Upper lobe of right lung (tissue), 1 donor: Measurements from ENCODE around the gene PDE4A. TPM values are rescaled to one million over a fixed set of nuclear protein-coding genes. Genes with fewer than 3 reads are reported as not detected.
"Not testable (repeated sequence)": the region's sequence is repeated elsewhere in the genome, so short reads cannot be mapped to it uniquely, and the experiment has no call there.

ENCODE experiments used
- ATAC-seq: fragments of 200-7000 bp; cut with Tn5 transposase; one replicate; pipeline ENCODE4 v1.9.1; 2020; ENCODE audit warnings: mild to moderate bottlenecking, moderate library complexity
- DNase-seq: peaks from one replicate; pipeline ENCODE4 v3.0.0-alpha.2; 2020
- H3K27ac ChIP-seq: fragments of 200-600 bp; one replicate; pipeline ENCODE4 v1.8.0; 2022
- H3K27me3 ChIP-seq: fragments of 200-600 bp; one replicate; pipeline ENCODE4 v1.8.0; 2022; ENCODE audit warnings: mild to moderate bottlenecking
- H3K36me3 ChIP-seq: fragments of 200-600 bp; one replicate; pipeline ENCODE4 v1.8.0; 2022
- H3K4me1 ChIP-seq: fragments of 200-600 bp; one replicate; pipeline ENCODE4 v1.8.0; 2022
- H3K4me3 ChIP-seq: fragments of 200-600 bp; one replicate; pipeline ENCODE4 v1.8.0; 2022; ENCODE audit warnings: mild to moderate bottlenecking
- H3K9me3 ChIP-seq: fragments of 200-600 bp; one replicate; pipeline ENCODE4 v1.8.0; 2022
- intact Hi-C: fragments of 100-400 bp; cut with DNase I; formaldehyde crosslinking; loops from one replicate; pipeline ENCODE4 v1.11.0; 2022
- total RNA-seq: library from RNA; stranded (reverse); fragmentation: NEBNext Ultra II Directional; extraction: Animal tissue kit (Norgen Biotek cat#: 25700); gene quantifications from one replicate; pipeline ENCODE4 v1.2.1, GENCODE V29; 2021
- TF ChIP-seq, protein P1 (sequence below): fragments of 200-600 bp; IDR thresholded peaks from one replicate; pipeline ENCODE4 v1.8.0; 2022; ENCODE audit warnings: antibody characterized with exemption
- donor health status: DM: no; HTN: yes; CAD: no; lungs with severe emphysema.

The PDE4A gene
- total RNA-seq, 1 donor from 2014 or later, result 35.5 TPM

DNA sequence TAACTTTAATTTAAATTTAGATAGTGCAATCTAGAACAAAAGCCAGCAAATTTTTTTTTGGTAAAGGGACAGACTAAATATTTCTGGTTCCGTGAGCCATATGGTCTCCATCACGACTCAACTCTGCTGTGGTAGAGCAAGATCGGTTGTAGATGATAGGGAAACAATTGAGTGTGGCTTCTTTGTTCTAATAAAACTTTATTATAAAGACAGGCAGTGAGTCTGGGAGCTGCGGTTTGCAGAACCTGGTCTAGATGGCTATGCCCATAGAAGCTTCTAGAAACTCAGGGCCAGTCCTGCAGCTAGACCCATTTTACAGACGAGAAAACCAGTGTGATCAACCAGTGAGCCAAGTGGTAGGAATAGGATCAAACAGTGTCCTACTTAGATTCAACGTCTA is 28.2 kb upstream of the PDE4A start:
- ATAC-seq, result no peak
- Histone ChIP-seq H3K36me3 (peaks cover 51% of the 10 kb centered on the region), H3K4me1 (no peaks in the 10 kb centered on the region), H3K27ac (no peak overlapping the region), H3K9me3 (no peaks in the 10 kb centered on the region), H3K4me3 (no peak overlapping the region), H3K27me3 (no peaks in the 10 kb centered on the region)
- no peak for DNase-seq
- intact Hi-C loops, result no loop called here
- TF ChIP-seq, protein P1, sequence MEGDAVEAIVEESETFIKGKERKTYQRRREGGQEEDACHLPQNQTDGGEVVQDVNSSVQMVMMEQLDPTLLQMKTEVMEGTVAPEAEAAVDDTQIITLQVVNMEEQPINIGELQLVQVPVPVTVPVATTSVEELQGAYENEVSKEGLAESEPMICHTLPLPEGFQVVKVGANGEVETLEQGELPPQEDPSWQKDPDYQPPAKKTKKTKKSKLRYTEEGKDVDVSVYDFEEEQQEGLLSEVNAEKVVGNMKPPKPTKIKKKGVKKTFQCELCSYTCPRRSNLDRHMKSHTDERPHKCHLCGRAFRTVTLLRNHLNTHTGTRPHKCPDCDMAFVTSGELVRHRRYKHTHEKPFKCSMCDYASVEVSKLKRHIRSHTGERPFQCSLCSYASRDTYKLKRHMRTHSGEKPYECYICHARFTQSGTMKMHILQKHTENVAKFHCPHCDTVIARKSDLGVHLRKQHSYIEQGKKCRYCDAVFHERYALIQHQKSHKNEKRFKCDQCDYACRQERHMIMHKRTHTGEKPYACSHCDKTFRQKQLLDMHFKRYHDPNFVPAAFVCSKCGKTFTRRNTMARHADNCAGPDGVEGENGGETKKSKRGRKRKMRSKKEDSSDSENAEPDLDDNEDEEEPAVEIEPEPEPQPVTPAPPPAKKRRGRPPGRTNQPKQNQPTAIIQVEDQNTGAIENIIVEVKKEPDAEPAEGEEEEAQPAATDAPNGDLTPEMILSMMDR, result no peak

DNA sequence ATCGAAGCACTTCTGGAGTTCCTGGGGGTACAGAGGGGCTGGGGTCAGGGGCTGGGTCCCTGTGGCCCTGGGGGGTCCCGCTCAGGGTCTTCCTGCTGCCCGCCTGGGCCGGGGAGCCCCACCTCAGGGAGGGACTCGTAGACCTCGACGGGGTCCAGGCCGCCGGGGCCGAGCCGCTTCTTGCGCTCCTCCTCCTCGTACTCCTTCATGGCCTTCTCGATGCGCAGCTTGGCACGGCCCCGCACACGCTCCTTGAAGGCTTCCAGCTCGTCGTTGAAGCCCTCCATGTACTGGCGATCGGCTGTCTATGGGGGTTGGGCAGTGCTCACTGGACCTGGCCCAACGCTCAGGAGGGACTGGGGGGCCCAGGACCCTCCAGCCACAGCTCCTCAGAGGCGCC is 27.2 kb upstream of the PDE4A start:
- no peak for DNase-seq
- H3K9me3 ChIP-seq, result no peaks in the 10 kb centered on the region
- no peaks in the 10 kb centered on the region for H3K27me3 ChIP-seq
- no peak for ATAC-seq
- no peak overlapping the region for H3K27ac ChIP-seq
- H3K36me3 ChIP-seq, result peaks cover 56% of the 10 kb centered on the region
- TF ChIP-seq, protein P1, result no peak
- intact Hi-C loops, result no loop called here
- no peaks in the 10 kb centered on the region for H3K4me1 ChIP-seq
- H3K4me3 ChIP-seq, result no peak overlapping the region

DNA sequence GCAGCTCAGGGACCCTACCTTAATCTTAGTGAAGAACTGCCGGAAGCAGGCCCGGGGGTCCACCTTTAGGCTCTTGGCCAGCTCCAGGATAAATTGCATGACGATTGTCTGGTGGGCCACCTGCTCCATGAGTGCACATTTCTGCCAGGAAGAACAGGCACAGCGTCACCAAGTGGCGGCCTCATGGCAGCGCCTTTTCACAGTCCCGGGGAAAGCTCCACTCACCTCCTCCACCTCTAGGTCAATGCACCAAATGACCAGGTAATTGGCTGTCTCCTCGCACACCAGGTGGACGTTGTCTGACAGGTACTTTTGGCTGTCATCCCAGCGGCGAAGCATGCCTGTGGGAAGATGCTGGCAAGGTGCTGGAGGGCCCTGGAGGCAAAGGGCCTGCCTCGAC is 25.3 kb upstream of the PDE4A start:
- no peaks in the 10 kb centered on the region for H3K9me3 ChIP-seq
- no peak for ATAC-seq
- TF ChIP-seq, protein P1, result no peak
- no peaks in the 10 kb centered on the region for H3K4me1 ChIP-seq
- H3K27me3 ChIP-seq, result no peaks in the 10 kb centered on the region
- intact Hi-C loops, result no loop called here
- DNase-seq, result no peak
- no peak overlapping the region for H3K4me3 ChIP-seq
- H3K36me3 ChIP-seq, result peaks cover 66% of the 10 kb centered on the region
- H3K27ac ChIP-seq, result no peak overlapping the region

DNA sequence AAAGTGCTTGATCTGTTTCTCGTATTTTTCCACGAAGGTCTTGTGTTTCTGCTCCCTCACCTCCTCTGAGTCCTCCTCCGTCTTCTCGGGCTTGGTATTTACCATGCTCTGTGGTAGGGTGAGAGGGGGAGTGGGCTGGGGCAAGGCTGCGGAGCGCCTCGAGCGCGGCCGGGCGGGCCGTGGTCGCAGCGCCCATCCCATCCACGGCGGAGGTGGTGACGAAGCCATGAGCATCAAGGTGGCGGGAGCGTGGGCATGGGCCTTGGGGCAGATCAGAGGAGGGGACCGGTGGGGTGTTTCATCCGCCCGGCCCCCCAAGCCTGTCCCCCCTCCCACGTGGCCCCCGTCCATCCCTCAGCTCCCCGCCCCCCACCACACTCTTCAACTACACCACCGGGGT is 24.9 kb upstream of the PDE4A start:
- Histone ChIP-seq H3K9me3 (no peaks in the 10 kb centered on the region), H3K4me3 (no peak overlapping the region), H3K4me1 (peaks cover 3% of the 10 kb centered on the region), H3K36me3 (peaks cover 66% of the 10 kb centered on the region), H3K27ac (no peak overlapping the region), H3K27me3 (no peaks in the 10 kb centered on the region)
- ATAC-seq (no peak), DNase-seq (no peak)
- intact Hi-C loops, result no loop called here
- TF ChIP-seq, protein P1, result no peak

DNA sequence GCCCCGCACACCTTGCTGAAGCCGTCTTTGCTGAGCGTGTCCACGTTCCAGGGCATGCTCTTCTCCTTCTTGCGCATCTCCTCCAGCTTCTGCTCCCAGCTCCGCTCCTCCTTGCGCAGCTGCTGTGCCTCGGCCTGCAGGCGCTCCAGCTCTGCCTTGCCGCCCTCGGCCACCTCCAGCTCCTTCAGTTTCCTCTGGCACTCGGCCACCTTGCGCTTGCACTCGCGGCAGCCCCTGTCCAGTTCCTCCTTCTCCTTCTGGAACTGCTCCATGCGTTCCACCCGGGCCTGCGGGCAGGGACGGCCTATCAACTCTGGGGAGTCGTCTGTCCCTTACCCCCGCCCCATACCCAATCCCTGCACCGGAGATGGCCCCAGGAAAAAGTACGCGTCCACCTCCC is 24.4 kb upstream of the PDE4A start:
- H3K4me3 ChIP-seq, result no peak overlapping the region
- H3K27ac ChIP-seq, result no peak overlapping the region
- DNase-seq, result no peak
- no peak for ATAC-seq
- H3K27me3 ChIP-seq, result no peaks in the 10 kb centered on the region
- intact Hi-C loops, result no loop called here
- peaks cover 8% of the 10 kb centered on the region for H3K4me1 ChIP-seq
- H3K36me3 ChIP-seq, result peaks cover 64% of the 10 kb centered on the region
- TF ChIP-seq, protein P1, result no peak
- H3K9me3 ChIP-seq, result no peaks in the 10 kb centered on the region

DNA sequence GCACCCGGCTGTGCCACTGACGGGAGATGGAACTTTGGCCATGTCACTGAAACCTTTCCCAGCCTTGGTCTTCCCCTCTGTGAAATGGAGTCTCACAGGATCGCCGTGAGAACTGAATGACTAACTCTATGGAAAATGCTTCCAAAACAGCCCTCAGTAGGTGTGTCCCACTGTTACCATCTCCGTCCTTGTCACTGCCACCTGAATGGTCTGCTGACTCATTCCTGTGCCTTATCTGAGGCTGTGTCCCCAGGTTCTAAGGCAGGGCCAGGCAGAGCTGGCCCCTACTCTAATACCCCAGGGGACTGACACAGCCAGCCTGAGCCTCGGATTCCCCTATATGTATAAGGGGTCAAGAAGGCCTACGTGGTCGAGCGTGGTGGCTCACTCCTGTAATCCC is 21.5 kb upstream of the PDE4A start:
- ATAC-seq (no peak), DNase-seq (no peak)
- Histone ChIP-seq H3K36me3 (peaks cover 37% of the 10 kb centered on the region), H3K27ac (no peak overlapping the region), H3K4me3 (no peak overlapping the region), H3K9me3 (no peaks in the 10 kb centered on the region), H3K4me1 (peaks cover 25% of the 10 kb centered on the region), H3K27me3 (no peaks in the 10 kb centered on the region)
- TF ChIP-seq, protein P1, result no peak
- intact Hi-C loops, result no loop called here

DNA sequence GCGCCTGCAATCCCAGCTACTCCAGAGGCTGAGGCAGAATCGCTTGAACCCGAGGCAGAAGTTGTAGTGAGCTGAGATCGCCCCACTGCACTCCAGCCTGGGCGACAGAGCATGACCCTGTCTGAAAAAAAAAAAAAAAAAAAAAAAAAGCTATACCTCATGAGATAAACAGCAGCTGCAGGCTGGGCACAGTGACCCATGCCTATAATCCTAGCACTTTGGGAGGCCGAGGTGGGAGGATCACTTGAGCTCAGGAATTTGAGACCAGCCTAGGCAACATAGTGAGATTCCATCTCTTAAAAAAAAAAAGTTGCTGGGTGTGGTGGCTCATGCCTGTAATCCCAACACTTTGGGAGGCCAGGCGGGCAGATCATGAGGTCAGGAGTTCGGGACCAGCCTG is 21.0 kb upstream of the PDE4A start:
- H3K27me3 ChIP-seq, DNase-seq, H3K27ac ChIP-seq, H3K9me3 ChIP-seq, H3K4me3 ChIP-seq, ATAC-seq, intact Hi-C loops: not testable (repeated sequence)
- Histone ChIP-seq H3K4me1 (peaks cover 27% of the 10 kb centered on the region), H3K36me3 (peaks cover 31% of the 10 kb centered on the region)
